Lower leg skin (tissue), 4 donors: ENCODE results near the gene ADCY2. TPM values are rescaled to one million over a fixed set of nuclear protein-coding genes. Genes with fewer than 3 reads are reported as not detected.

Experiments
- DNase-seq, 2 donors: peaks; one replicate each; pipeline ENCODE4 v3.0.0-alpha.2; 2019; ENCODE audit warnings: low spot score in 2 of 2
- H3K4me3 ChIP-seq: fragments of 200-600 bp; sonication (generic); 2 replicates; pipeline ENCODE4 v1.5.1; 2017; ENCODE audit warnings: mild to moderate bottlenecking, low read depth; ENCODE audit not compliant: poor library complexity, severe bottlenecking
- POLR2A ChIP-seq, 2 donors: fragments of 450-650 bp; IDR thresholded peaks; one replicate each; pipeline ENCODE4 v1.6.1; 2016 to 2017; ENCODE audit warnings: antibody characterized with exemption in 2 of 2, mild to moderate bottlenecking in 1 of 2, moderate library complexity in 1 of 2
- WGBS, 2 donors: methylation state at CpG; one replicate each; pipeline ENCODE4 v1.1.5; 2018; 5-methylcytosine and 5-hydroxymethylcytosine counted together
- intact Hi-C: fragments of 100-400 bp; cut with DNase I; formaldehyde crosslinking; loops from one replicate; pipeline ENCODE4 v1.15.0; 2023; ENCODE audit warnings: low total_unique reads
- total RNA-seq, 4 donors: library from RNA; depleted of rRNA; stranded (reverse); fragments of >200 nt; gene quantifications; one replicate each; pipeline ENCODE4 v1.1.0, GENCODE V29; 2016
- TF ChIP-seq, protein P1 (sequence below), 3 donors: fragments of 450-650 bp; IDR thresholded peaks; one replicate each; pipeline ENCODE4 v1.5.1; 2016; ENCODE audit warnings: antibody characterized with exemption in 3 of 3, mild to moderate bottlenecking in 3 of 3, moderate library complexity in 2 of 3

Gene ADCY2
- total RNA-seq, 4 donors from 2014 or later: 7.3 to 11.5 (median 8.2) TPM

DNA sequence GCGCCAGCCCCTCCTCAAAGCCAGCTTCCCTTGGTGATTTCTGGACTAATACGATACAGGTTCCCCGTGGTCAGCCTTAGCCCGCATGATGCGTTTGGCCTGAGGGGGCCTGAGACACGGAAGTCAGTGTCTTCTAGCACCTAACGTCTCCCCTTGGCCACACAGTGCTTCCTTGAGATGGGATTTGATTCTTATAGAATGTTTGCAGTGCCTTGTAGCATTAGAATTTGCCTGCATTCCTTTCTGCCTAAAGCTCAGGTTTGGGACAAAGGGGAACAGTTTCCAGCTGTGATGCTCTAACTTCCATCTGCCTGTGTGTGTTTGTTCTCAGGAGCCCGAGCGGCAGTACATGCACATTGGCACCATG is 420.6 kb downstream of the ADCY2 start:
- no peak for TF ChIP-seq POLR2A (IDR thresholded peaks at IDR 0.05)
- TF ChIP-seq, protein P1, sequence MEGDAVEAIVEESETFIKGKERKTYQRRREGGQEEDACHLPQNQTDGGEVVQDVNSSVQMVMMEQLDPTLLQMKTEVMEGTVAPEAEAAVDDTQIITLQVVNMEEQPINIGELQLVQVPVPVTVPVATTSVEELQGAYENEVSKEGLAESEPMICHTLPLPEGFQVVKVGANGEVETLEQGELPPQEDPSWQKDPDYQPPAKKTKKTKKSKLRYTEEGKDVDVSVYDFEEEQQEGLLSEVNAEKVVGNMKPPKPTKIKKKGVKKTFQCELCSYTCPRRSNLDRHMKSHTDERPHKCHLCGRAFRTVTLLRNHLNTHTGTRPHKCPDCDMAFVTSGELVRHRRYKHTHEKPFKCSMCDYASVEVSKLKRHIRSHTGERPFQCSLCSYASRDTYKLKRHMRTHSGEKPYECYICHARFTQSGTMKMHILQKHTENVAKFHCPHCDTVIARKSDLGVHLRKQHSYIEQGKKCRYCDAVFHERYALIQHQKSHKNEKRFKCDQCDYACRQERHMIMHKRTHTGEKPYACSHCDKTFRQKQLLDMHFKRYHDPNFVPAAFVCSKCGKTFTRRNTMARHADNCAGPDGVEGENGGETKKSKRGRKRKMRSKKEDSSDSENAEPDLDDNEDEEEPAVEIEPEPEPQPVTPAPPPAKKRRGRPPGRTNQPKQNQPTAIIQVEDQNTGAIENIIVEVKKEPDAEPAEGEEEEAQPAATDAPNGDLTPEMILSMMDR (IDR thresholded peaks at IDR 0.05): no peak
- no peak overlapping the region for H3K4me3 ChIP-seq
- intact Hi-C loops: no loop called here
- WGBS, 2 donors: 54 to 63% methylated on average over 8 to 9 of the region's 9 CpGs
- DNase-seq: no peak

DNA sequence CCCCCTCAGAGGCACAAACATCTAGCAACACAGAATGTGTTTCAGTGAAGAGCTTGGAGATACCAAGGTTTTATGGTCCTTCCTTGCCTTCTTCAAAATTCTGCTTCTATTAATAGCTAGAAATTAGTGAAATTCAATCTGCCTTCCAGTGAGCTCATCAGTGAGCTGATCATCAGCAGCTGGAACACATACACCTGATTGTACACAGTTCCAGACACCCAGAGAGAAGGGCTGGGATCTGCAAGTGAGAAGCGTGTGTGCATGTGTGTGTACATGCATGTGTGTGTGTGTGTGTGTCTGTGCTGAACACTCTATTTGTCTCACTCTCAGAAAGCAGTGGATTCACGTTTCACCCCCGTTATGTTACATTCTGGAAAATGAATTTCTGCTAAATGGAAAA is 426.5 kb downstream of the ADCY2 start:
- DNase-seq: no peak
- 79 to 87% methylated on average over 3 of the region's 3 CpGs for WGBS, 2 donors
- TF ChIP-seq POLR2A (IDR thresholded peaks at IDR 0.05): no peak
- TF ChIP-seq, protein P1 (IDR thresholded peaks at IDR 0.05): no peak
- H3K4me3 ChIP-seq: no peak overlapping the region
- intact Hi-C loops: no loop called here

DNA sequence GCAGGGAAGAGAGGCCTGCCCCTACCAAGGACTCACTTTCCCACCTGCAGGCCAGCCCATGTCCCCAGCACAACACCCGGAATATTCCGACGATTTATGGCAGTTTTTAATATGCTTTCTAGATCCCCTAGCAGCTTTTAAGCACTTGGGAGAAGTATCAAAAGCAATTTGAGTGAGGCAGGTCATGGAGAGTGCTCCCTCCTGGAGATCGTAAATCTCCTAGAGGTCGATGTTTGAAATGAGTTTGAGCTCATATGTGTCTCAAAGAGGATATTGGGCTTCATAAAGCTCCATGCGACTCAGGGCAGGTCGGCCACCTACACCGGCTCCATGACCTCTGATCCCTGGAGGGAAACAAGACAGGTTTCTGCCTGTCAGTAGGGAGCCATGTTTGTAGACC is 427.7 kb downstream of the ADCY2 start:
- TF ChIP-seq, protein P1 (IDR thresholded peaks at IDR 0.05): no peak
- TF ChIP-seq POLR2A (IDR thresholded peaks at IDR 0.05): no peak
- H3K4me3 ChIP-seq: no peak overlapping the region
- no peak for DNase-seq
- intact Hi-C loops: no loop called here
- 61 to 68% methylated on average over 8 of the region's 8 CpGs for WGBS, 2 donors

DNA sequence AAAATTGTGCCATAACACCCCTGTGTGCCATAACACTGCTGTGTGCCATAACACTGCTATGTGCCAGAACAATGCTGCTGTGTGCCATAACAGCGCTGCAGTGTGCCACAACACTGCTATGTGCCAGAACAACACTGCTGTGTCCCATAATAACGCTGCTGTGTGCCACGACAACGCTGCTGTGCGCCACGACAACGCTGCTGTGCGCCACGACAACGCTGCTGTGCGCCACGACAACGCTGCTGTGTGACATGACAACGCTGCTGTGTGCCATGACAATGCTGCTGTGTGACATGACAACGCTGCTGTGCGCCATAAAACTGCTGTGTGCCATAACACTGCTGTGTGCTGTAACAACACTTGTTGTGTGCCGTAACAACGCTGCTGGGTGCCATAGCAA is 429.1 kb downstream of the ADCY2 start:
- intact Hi-C loops: no loop called here
- 86 to 90% methylated on average over 17 to 18 of the region's 18 CpGs for WGBS, 2 donors

DNA sequence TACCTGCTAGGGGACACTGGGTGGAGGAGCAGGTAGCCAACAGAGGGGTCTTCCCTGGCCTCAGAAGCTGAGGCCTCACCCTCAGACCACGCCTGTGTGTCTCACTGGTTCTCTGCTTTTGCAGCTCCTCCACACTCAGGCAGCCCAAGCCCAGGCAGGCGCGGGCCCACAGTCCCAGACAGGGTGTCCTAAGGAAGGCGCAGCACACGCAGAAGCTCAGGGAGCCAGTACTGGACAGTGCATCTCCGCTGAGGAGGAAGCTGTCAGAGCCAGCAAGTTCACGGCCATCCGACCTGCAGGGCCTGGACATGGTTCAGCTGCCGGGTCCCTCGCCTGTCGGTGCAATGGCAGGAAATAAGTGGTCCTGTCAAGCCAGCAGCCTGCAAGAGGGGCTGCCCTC is 429.7 kb downstream of the ADCY2 start:
- DNase-seq: no peak
- no peak for TF ChIP-seq POLR2A (IDR thresholded peaks at IDR 0.05)
- intact Hi-C loops: no loop called here
- 96 to 99% methylated on average over 10 to 11 of the region's 11 CpGs for WGBS, 2 donors
- no peak overlapping the region for H3K4me3 ChIP-seq

More for the DNA sequence above, 429.1 kb downstream of the ADCY2 start:
- DNase-seq: no peak
- no peak overlapping the region for H3K4me3 ChIP-seq
- TF ChIP-seq POLR2A (IDR thresholded peaks at IDR 0.05): no peak
- TF ChIP-seq, protein P1 (IDR thresholded peaks at IDR 0.05): no peak

DNA sequence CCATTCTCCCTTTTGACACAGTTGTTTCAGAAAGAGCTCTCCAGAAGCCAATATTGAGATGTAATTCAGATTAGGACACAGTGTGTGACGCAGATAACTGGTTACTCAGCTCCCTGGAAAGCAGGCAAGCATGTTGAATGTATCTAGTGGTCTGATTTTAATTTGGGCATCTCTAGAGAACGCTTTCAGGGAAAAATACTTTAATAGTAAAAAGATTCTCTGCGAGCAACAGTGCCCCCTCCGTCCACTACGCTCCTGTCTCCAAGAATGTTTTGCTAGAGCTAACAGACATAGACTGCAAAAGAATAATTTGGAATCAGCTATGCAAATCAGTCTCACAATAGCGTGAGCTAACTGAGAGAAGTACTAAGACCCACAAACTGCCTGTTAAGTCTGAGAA is 431.7 kb downstream of the ADCY2 start:
- no peak for DNase-seq
- intact Hi-C loops: no loop called here
- no peak for TF ChIP-seq POLR2A (IDR thresholded peaks at IDR 0.05)
- TF ChIP-seq, protein P1 (IDR thresholded peaks at IDR 0.05): no peak
- 57 to 64% methylated on average over 6 of the region's 6 CpGs for WGBS, 2 donors
- H3K4me3 ChIP-seq: no peak overlapping the region
